GM12872 (cell line): ENCODE results near the gene RIT2.

ENCODE experiments used
- TF ChIP-seq, protein P1 (sequence below): IDR thresholded peaks from 3 replicates; pipeline ENCODE4 v1.5.1; 2011; ENCODE audit warnings: low read depth, mild to moderate bottlenecking, low read length, moderate library complexity; ENCODE audit not compliant: insufficient read depth

The RIT2 gene

DNA sequence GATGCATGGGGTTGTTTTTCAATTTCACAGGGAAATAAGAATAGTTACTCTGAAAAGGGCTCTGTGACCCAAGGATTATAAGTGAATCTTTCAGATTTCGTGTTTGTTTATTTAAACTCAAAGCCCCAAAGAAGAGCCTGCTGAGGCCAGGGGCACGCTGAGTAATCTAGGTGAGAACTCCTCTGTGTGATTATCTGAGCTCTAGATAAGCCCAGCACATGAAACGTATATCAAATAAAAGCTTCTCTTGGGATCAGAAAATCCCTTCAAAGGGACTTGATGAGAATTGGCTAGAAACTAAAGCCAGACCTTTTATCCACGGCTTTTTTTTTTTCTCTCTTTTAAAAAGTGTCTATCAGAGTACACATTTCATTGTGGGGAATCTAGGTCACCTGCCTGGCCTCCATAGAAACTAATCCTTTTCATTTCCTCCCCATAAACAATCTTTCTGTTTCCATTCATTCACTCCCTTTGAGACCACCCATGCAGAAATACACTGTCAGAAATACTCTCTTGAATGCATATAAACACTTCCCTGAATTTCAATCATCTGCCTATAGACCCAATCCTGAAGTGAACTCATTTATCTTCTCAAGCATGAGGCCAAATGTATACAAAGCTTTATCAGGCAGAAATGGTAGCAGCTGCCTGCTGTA lies 137.4 kb downstream of the RIT2 start:
- TF ChIP-seq, protein P1, sequence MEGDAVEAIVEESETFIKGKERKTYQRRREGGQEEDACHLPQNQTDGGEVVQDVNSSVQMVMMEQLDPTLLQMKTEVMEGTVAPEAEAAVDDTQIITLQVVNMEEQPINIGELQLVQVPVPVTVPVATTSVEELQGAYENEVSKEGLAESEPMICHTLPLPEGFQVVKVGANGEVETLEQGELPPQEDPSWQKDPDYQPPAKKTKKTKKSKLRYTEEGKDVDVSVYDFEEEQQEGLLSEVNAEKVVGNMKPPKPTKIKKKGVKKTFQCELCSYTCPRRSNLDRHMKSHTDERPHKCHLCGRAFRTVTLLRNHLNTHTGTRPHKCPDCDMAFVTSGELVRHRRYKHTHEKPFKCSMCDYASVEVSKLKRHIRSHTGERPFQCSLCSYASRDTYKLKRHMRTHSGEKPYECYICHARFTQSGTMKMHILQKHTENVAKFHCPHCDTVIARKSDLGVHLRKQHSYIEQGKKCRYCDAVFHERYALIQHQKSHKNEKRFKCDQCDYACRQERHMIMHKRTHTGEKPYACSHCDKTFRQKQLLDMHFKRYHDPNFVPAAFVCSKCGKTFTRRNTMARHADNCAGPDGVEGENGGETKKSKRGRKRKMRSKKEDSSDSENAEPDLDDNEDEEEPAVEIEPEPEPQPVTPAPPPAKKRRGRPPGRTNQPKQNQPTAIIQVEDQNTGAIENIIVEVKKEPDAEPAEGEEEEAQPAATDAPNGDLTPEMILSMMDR: no peak

DNA sequence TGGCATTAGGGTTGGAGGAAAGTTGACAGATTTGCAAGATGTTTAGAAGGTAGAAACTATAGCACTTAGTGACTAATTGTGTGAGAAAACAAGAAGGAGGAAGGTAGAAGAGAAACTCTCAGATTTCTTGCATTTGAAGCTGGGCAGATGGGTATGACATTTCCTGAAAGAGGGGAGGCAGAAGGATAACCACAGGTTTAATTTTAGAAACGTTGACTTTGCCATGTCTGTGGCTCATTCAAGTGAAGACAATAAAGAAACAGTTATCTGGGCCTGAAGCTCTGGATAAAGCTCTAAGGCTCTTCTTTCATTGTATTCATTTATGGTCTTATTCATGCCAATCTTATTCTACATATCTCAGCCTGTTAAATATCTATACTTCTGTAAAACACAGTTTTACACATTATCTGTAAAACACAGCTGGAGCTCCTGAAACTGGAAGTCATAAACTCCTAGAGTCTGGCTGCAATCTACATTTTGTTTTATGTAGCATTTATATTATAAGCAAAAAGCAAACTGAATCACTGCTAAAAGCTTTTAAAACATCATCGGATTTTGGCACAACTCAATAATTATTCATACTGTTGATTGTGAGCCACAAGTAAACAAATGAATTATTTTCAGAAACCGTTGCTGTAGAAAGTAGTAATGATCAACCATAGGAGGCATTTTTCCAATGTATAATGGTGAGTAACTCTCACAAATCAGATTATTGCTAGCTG lies 138.5 kb downstream of the RIT2 start:
- TF ChIP-seq, protein P1: no peak

DNA sequence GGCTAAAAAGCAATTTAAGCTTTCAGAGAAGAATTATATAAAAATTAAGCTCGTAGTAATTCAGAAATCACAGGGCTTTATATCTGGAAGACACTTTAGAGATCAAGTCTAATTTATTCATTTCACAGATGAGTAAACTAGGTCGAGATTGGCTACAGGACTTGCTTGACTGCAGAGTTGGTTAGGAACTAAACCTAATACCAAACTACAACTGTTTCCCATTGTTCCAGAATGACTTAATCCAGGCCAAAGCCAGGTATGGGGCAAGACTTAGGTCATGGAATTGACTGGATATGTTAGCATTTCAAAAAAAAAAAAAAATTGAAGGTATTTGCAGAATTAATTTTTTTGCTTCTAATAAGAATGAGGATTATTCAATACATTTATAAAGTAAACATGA lies 146.1 kb downstream of the RIT2 start:
- TF ChIP-seq, protein P1: no peak

DNA sequence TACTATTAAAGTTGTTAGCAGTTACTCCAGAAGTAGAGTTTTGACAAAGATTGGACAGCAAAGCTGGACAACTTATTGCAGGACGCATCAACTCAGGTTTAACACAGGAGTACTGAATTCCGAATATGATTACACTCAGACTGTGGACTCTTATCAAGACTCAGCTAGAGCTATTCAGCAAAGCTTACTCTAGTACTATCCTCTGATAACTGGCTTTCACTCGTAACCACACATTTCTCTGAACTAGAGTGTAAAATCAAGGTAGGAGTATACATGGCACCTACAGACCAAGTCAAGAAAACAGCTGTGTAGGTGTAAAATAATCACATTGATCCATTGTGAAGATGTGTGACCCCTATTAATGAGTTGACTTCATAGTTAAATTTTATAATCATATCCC lies 154.2 kb downstream of the RIT2 start:
- TF ChIP-seq, protein P1: no peak

DNA sequence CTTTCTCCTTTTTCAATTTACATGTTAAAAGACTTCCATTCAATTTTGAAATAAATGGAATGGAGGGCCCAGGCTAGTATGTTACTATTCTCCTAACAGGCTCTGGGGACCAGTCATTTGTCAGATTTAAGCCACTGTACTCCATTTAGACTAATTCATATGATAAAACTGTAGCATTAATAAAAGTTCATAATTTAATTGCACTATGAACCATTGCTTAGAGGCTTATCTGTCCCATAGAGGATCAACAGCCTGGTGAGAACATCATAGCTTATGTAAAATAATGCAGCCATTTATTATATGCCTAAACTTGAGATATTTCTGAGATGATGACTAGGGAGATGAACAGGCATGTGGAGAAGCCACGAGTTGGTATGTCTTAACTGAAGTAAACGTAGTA lies 156.0 kb downstream of the RIT2 start:
- TF ChIP-seq, protein P1: no peak

DNA sequence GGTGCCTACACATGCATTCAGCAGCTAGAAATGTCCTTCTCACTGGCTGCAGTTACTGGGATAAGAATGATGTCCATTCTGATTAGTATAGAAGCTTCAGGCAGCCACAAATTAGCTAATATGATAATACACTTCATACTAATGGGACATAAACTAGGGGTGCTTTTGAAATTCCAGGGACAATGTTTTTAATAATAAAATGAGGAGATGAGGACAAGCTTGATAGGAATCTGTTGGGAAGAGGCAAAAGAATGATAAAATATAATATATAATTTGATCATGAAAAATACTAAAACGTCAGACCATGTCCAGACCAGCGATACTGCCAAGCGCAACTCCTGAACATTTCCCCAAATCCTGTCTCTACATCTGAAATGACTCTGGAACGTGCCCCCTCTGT lies 157.1 kb downstream of the RIT2 start:
- TF ChIP-seq, protein P1: no peak

DNA sequence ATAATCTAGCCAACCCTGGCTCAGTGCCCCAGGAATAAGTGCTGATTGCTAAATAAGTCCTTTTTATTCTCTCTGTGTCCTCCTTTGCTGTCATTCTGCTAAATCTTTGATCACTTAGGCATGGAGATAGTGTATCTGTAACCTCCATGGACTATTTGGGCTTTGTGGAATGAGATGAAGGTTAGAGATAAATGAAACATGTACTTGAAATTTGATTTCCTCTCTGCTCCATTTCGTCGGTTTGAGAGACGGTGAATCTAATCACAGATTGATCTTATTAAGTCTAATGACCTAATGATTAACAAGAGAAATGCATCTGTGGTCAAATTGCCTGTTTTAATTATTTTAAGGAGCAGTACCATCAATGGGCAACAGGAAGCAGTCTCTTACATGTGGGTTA lies 159.2 kb downstream of the RIT2 start:
- TF ChIP-seq, protein P1: no peak
